A549 treated with CORT108297 at 1 μM for 4 hours (cell line): ENCODE measurements around the gene BPIFB2. TPM values are rescaled to one million over a fixed set of nuclear protein-coding genes. Genes with fewer than 3 reads are reported as not detected.

Experiments used
- total RNA-seq: library from RNA; stranded (reverse); fragments of 200-300 nt; extraction: Qiagen RNA extraction; gene quantifications from 5 replicates; pipeline ENCODE4 v1.2.3, GENCODE V29; 2022

BPIFB2 gene
- not detected in 5 replicates for total RNA-seq

DNA sequence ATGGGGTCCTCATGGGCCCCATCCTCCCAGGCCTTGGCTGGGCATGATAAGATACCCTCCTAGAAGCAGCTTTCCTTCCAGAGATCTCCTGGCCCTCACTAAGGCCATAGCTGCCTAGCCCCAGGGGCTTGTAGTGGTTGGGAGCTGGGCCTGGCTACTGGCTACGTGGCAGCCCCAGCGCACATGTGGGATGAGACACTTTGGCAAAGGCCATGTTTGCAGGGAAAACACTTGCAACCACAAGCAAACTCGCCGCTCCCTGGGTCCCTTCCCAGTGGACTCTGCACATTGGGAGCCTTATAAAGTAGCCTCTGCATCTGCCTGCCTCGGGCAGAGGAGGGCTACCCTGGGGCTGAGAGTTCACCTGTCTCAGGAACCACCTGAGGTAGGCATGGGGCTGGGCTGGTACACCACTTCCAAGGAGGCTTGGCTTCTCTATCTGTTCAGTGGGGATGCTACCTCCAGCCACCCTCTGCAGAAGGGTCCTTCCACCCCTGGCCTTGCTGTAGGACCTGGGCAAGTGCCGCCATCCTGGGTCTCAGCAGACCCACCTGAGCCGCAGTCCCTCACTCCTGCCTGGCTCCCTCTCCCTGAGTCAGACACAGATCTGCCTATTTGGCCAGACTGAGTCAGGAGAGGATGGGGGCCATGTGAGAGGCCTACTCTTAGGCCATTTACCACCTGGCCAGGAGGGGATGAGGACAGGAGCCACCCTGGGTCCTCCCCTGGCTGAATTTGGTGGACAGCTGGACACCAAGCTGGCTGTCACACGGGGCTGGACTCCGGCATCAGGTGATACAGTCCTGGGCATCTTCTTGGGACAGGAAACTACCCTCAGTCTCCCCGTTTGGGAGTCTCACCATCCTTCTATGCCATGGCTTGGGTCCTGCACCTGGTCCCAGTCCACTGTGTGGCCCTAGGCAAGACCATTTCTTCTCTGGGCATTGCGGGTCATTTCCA, at the start of gene BPIFB2:
TSS of gene BPIFB2 (plus strand) at position 329 of the 960 bp plus-strand sequence. CDS start 871 bp downstream, outside the sequence.

DNA sequence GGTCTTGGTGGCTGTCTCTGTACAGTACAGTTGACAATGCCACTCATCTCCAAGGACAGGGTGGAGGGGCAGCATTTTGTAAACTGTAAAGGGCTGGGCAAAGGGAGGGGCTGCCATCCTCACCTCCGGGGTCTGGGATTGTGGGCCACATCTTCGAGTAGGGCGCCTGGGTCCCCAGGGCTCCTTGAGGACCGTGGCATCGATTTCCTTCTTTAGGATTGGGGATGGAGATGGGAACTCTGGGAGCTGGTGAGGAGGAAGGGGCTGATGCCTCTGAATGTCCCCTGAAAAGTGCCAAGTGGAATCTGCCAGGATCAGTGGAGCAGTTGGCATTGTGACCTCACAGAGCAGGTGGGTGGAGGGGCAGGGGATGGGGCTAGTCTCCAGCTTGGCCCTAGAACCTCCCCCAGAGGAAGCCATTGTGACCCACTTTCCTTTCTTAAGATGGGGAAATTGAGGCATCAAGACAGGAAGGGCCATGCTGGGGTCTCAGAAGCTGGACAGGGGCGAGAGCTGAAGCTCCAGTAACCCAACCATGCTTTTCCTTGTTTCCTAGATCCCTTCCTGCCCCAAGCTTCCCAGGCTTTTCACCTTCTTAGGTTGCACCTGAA, 3.3 kb upstream of the BPIFB2 start, which contains the start of gene SUN5:
TSS of gene SUN5 (minus strand) at position 293 of the 611 bp plus-strand sequence. CDS start at position 200, 93 bp downstream.

GRCh38 chr20:33031531-33031930, 24.0 kb downstream of the BPIFB2 start, which contains the start of gene BPIFB6:
TSS of gene BPIFB6 (plus strand) at chr20:33031648. CDS start at chr20:33031648, 0 bp downstream.

DNA sequence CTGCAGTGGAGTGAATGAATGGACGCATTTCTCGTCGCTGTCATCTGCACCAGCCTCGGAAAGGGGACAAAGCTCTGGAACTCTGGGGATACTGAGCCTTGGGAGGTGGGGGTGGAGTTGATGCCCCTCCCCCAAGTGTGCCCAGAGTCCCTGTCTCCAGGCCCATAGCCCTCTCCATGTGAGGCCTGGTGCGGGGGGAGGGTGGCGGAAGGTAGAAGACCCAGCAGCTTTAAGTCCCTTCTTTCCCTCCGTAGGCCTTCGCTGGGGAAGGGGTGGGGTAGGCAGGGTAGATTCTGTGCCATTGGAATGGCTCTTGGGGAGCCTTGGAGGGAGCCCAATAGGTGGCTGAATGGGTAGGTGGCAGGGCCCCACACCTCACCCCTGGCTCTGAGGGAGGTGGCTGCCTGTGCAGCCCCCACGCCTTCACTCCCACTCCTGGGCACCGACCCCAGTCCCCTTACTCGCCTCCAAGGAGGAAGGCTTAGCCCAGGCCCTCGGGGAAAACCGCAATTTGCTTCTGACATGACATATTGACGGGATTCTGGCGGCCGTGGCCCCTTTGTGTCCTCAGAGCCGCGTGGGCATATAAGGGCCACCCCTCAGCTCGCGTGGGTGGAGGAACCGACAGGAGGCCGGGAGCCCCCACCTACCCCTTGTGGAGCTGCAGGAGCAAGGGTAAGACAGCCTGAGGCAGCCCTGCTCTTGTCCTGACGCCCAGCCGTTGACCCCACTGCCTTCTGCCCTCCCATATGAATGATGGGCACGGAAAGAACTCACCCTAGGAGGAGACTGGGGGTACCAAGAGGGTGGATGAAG, 46.0 kb downstream of the BPIFB2 start, which contains the start of gene BPIFB3:
TSS of gene BPIFB3 (plus strand) at position 613 of the 816 bp plus-strand sequence. CDS start 1,533 bp downstream, outside the sequence.

Other genes with a start within 250 kb of the BPIFB2 start
- gene DNMT3B, start 245.3 kb upstream of the BPIFB2 start, total RNA-seq: 3.8 to 5.6 TPM (median 4.6 TPM) in 5 replicates
- gene MAPRE1, start 187.8 kb upstream of the BPIFB2 start, total RNA-seq: 138 to 171 TPM (median 140 TPM) in 5 replicates
- gene EFCAB8, start 148.8 kb upstream of the BPIFB2 start, total RNA-seq: not detected in 5 replicates
- gene SUN5, start 3.3 kb upstream of the BPIFB2 start, total RNA-seq: not detected in 5 replicates
- gene BPIFB6, start 23.9 kb downstream of the BPIFB2 start, total RNA-seq: not detected in 5 replicates
- not detected in 5 replicates for gene BPIFB3, start 46.2 kb downstream of the BPIFB2 start, total RNA-seq
- not detected in 5 replicates for gene BPIFB4, start 71.9 kb downstream of the BPIFB2 start, total RNA-seq
- 0.09 TPM in 1 of 5 replicates, not detected in the others for gene BPIFA2, start 160.5 kb downstream of the BPIFB2 start, total RNA-seq
- gene BPIFA3, start 209.6 kb downstream of the BPIFB2 start, total RNA-seq: not detected in 5 replicates
- not detected in 5 replicates for gene BPIFA1, start 228.3 kb downstream of the BPIFB2 start, total RNA-seq